Upper lobe of left lung (tissue), 6 donors: Measurements from ENCODE around the gene PDE1A. TPM values are rescaled to one million over a fixed set of nuclear protein-coding genes. Genes with fewer than 3 reads are reported as not detected.

Experiments
- ATAC-seq, 2 donors: fragments of 200-7000 bp; cut with Tn5 transposase; one replicate each; pipeline ENCODE4 v1.9.1; 2022; ENCODE audit warnings: mild to moderate bottlenecking in 2 of 2, moderate library complexity in 2 of 2; ENCODE audit not compliant: low FRiP score in 2 of 2
- DNase-seq, 2 donors: peaks; one replicate each; pipeline ENCODE4 v3.0.0-alpha.2; 2019 to 2020
- H3K27ac ChIP-seq, 4 donors: fragments of 200-600 bp; sonication (generic); one replicate each; pipeline ENCODE4 v1.5.1; 2016 to 2019
- H3K27me3 ChIP-seq, 4 donors: fragments of 200-600 bp; sonication (generic); one replicate each; pipeline ENCODE4 v1.5.1; 2017 to 2019
- H3K36me3 ChIP-seq, 4 donors: fragments of 200-600 bp; sonication (generic); one replicate each; pipeline ENCODE4 v1.5.1; 2016 to 2019
- H3K4me1 ChIP-seq, 4 donors: fragments of 200-600 bp; sonication (generic); one replicate each; pipeline ENCODE4 v1.5.1; 2018 to 2019
- H3K4me3 ChIP-seq, 4 donors: fragments of 200-600 bp; sonication (generic); one replicate each; pipeline ENCODE4 v1.5.1; 2017 to 2019; ENCODE audit warnings: mild to moderate bottlenecking in 2 of 4, moderate library complexity in 1 of 4
- H3K9me3 ChIP-seq, 4 donors: fragments of 200-600 bp; sonication (generic); one replicate each; pipeline ENCODE4 v1.5.1; 2018 to 2019
- EP300 ChIP-seq, 4 donors: sonication (generic); formaldehyde crosslinking; IDR thresholded peaks; one replicate each; pipeline ENCODE4 v1.5.1; 2017; ENCODE audit warnings: antibody characterized with exemption in 4 of 4, control low read depth in 2 of 4
- POLR2A ChIP-seq, 4 donors: fragments of 450-650 bp; IDR thresholded peaks; one replicate each; pipeline ENCODE4 v1.5.1; 2016 to 2017; ENCODE audit warnings: antibody characterized with exemption in 4 of 4, mild to moderate bottlenecking in 2 of 4
- POLR2AphosphoS5 ChIP-seq, 2 donors: sonication (generic); formaldehyde crosslinking; IDR thresholded peaks; one replicate each; pipeline ENCODE4 v1.5.1; 2017; ENCODE audit warnings: antibody characterized with exemption in 2 of 2
- WGBS, 2 donors: methylation state at CpG; one replicate each; pipeline ENCODE4 v1.1.5; 2017 to 2018; 5-methylcytosine and 5-hydroxymethylcytosine counted together
- total RNA-seq, 6 donors: library from RNA; depleted of rRNA in 4 of 6; stranded (reverse); fragments of >200 nt in 4 of 6; gene quantifications; one replicate each; pipeline versions ENCODE4 v1.1.0 to v1.2.1, GENCODE V29; 2016 to 2021
- TF ChIP-seq, protein P1 (sequence below), 6 experiments: fragments of 450-650 bp in 4 of 6; fragments of 200-600 bp in 2 of 6; sonication (generic) in 2 of 6; IDR thresholded peaks; one replicate each; pipeline ENCODE4 v1.5.1; 2016 to 2019; ENCODE audit warnings: antibody characterized with exemption in 6 of 6
- donor health status: DM: no; HTN: no; CAD: no; lungs with moderate emphysema.
- donor health status: DM: no; HTN: yes; CAD: no; lungs with severe emphysema.

The PDE1A gene
- total RNA-seq, 6 donors from 2014 or later = 0.67 to 4.3 (median 2.5) TPM

- H3K4me1 ChIP-seq = no peaks in the 10 kb centered on the region
- no peaks in the 10 kb centered on the region for H3K36me3 ChIP-seq
- WGBS, 2 donors = 97 to 99% methylated on average over 2 of the region's 2 CpGs
- H3K27ac ChIP-seq = no peak overlapping the region
- no peaks in the 10 kb centered on the region for H3K27me3 ChIP-seq
- ATAC-seq (no peak), DNase-seq (no peak)
- TF ChIP-seq, protein P1, sequence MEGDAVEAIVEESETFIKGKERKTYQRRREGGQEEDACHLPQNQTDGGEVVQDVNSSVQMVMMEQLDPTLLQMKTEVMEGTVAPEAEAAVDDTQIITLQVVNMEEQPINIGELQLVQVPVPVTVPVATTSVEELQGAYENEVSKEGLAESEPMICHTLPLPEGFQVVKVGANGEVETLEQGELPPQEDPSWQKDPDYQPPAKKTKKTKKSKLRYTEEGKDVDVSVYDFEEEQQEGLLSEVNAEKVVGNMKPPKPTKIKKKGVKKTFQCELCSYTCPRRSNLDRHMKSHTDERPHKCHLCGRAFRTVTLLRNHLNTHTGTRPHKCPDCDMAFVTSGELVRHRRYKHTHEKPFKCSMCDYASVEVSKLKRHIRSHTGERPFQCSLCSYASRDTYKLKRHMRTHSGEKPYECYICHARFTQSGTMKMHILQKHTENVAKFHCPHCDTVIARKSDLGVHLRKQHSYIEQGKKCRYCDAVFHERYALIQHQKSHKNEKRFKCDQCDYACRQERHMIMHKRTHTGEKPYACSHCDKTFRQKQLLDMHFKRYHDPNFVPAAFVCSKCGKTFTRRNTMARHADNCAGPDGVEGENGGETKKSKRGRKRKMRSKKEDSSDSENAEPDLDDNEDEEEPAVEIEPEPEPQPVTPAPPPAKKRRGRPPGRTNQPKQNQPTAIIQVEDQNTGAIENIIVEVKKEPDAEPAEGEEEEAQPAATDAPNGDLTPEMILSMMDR (IDR thresholded peaks at IDR 0.05) = no peak
- TF ChIP-seq EP300 (IDR thresholded peaks at IDR 0.05) = no peak
- TF ChIP-seq POLR2AphosphoS5 (IDR thresholded peaks at IDR 0.05) = no peak
- no peak for TF ChIP-seq POLR2A (IDR thresholded peaks at IDR 0.05)
- no peak overlapping the region for H3K4me3 ChIP-seq
- H3K9me3 ChIP-seq = no peaks in the 10 kb centered on the region
These were observed 21.5 kb upstream of the PDE1A start for GRCh38 chr2:182448371-182448770.

DNA sequence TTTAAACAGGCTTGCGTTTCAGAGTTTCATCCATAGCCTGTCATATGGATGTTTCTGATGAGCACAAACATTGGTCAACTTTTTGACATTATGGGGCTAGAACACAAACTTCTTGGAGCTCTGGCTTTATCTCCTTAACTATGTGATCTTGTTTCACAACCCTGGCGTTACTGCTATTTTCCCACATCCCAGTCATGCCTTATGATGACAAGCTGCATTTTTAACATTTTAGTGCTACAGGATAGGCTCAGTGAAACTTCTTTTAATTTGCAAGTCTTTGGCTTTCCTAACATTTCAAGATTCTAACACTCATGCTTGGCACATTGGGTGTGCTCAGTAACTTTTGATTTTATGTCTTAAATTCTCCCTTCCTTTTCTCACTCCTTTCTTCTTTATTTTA is 21.0 kb upstream of the PDE1A start:
- 72% methylated on average over 2 of the region's 2 CpGs for WGBS, 2 donors
- ATAC-seq (peak in 1 of 2 donors; percentile 43), DNase-seq (no peak)
- H3K4me1 ChIP-seq = no peaks in the 10 kb centered on the region
- TF ChIP-seq, protein P1 (IDR thresholded peaks at IDR 0.05) = no peak
- no peak for TF ChIP-seq POLR2AphosphoS5 (IDR thresholded peaks at IDR 0.05)
- no peak for TF ChIP-seq EP300 (IDR thresholded peaks at IDR 0.05)
- TF ChIP-seq POLR2A (IDR thresholded peaks at IDR 0.05) = no peak
- no peaks in the 10 kb centered on the region for H3K27me3 ChIP-seq
- no peak overlapping the region for H3K4me3 ChIP-seq
- no peak overlapping the region for H3K27ac ChIP-seq
- H3K36me3 ChIP-seq = no peaks in the 10 kb centered on the region
- no peaks in the 10 kb centered on the region for H3K9me3 ChIP-seq

- ATAC-seq = no peak
These were observed 20.3 kb upstream of the PDE1A start for GRCh38 chr2:182447163-182447562.

DNA sequence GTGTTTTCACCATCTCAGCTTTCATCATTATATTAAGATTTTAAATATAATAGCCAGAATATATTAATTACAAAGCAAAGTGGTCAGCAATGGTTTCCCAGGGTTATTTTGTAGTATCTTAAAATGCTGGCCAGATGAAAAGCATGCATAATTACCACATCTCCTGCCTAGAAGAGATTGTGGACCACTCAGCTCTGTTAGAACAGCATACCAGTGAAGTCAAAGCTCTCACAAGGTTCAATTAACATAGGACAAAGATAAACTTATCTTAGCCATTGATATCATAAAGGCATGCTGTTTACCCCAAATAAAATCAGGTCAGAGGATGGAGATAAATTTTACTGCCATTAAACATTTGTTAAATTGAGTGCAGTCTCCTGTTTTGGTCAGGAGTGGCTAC is 19.3 kb upstream of the PDE1A start:
- TF ChIP-seq POLR2AphosphoS5 (IDR thresholded peaks at IDR 0.05) (no peak), EP300 (IDR thresholded peaks at IDR 0.05) (no peak), POLR2A (IDR thresholded peaks at IDR 0.05) (no peak)
- TF ChIP-seq, protein P1 (IDR thresholded peaks at IDR 0.05) = no peak
- H3K27ac ChIP-seq = no peak overlapping the region
- H3K9me3 ChIP-seq = no peaks in the 10 kb centered on the region
- DNase-seq (no peak), ATAC-seq (no peak)
- H3K4me1 ChIP-seq = no peaks in the 10 kb centered on the region
- no peak overlapping the region for H3K4me3 ChIP-seq
- H3K27me3 ChIP-seq = no peaks in the 10 kb centered on the region
- no peaks in the 10 kb centered on the region for H3K36me3 ChIP-seq

More at GRCh38 chr2:182447163-182447562, 20.3 kb upstream of the PDE1A start:
- H3K27me3 ChIP-seq = no peaks in the 10 kb centered on the region
- no peak overlapping the region for H3K27ac ChIP-seq
- no peaks in the 10 kb centered on the region for H3K4me1 ChIP-seq
- H3K4me3 ChIP-seq = no peak overlapping the region
- no peaks in the 10 kb centered on the region for H3K9me3 ChIP-seq
- H3K36me3 ChIP-seq = no peaks in the 10 kb centered on the region
- no peak for TF ChIP-seq POLR2AphosphoS5 (IDR thresholded peaks at IDR 0.05)
- TF ChIP-seq, protein P1 (IDR thresholded peaks at IDR 0.05) = no peak
- TF ChIP-seq POLR2A (IDR thresholded peaks at IDR 0.05) = no peak
- no peak for DNase-seq
- WGBS, 2 donors = 67 to 96% methylated on average over 2 of the region's 2 CpGs

GRCh38 chr2:182445391-182445965 is 18.6 kb upstream of the PDE1A start:
- ATAC-seq (no peak), DNase-seq (no peak)
- no peaks in the 10 kb centered on the region for H3K36me3 ChIP-seq
- H3K4me3 ChIP-seq = no peak overlapping the region
- WGBS, 2 donors = 41 to 44% methylated on average over 4 of the region's 4 CpGs
- H3K9me3 ChIP-seq = no peaks in the 10 kb centered on the region
- no peak overlapping the region for H3K27ac ChIP-seq
- no peaks in the 10 kb centered on the region for H3K27me3 ChIP-seq
- no peaks in the 10 kb centered on the region for H3K4me1 ChIP-seq
- TF ChIP-seq POLR2AphosphoS5 (IDR thresholded peaks at IDR 0.05) (no peak), EP300 (IDR thresholded peaks at IDR 0.05) (no peak), POLR2A (IDR thresholded peaks at IDR 0.05) (no peak)
- TF ChIP-seq, protein P1 (IDR thresholded peaks at IDR 0.05) = no peak
